Skeletal muscle tissue (tissue), 4 donors: ENCODE measurements around the gene USP46. TPM values are rescaled to one million over a fixed set of nuclear protein-coding genes. Genes with fewer than 3 reads are reported as not detected.

ENCODE experiments used
- H3K27ac ChIP-seq: one replicate; pipeline ENCODE4 v1.7.0; 2013; ENCODE audit warnings: mild to moderate bottlenecking, low read depth, low read length, inconsistent platforms
- H3K27me3 ChIP-seq, 3 donors: one replicate each; pipeline ENCODE4 v1.7.0; 2013; ENCODE audit warnings: low read length in 3 of 3; ENCODE audit not compliant: control insufficient read depth in 3 of 3, insufficient read depth in 3 of 3
- H3K36me3 ChIP-seq, 3 donors: one replicate each; pipeline ENCODE4 v1.7.0; 2013; ENCODE audit warnings: low read length in 3 of 3; ENCODE audit not compliant: control insufficient read depth in 3 of 3, insufficient read depth in 3 of 3
- H3K4me1 ChIP-seq, 3 donors: one replicate each; pipeline ENCODE4 v1.7.0; 2013; ENCODE audit warnings: low read length in 3 of 3, mild to moderate bottlenecking in 3 of 3; ENCODE audit not compliant: control insufficient read depth in 3 of 3, insufficient read depth in 3 of 3
- H3K4me3 ChIP-seq, 3 donors: one replicate each; pipeline ENCODE4 v1.7.0; 2013; ENCODE audit warnings: low read length in 3 of 3
- H3K9ac ChIP-seq, 3 donors: one replicate each; pipeline ENCODE4 v1.7.0; 2013; ENCODE audit warnings: low read length in 3 of 3, mild to moderate bottlenecking in 3 of 3, moderate library complexity in 2 of 3, low read depth in 1 of 3
- H3K9me3 ChIP-seq, 3 donors: one replicate each; pipeline ENCODE4 v1.7.0; 2013; ENCODE audit warnings: low read length in 3 of 3; ENCODE audit not compliant: control insufficient read depth in 3 of 3
- total RNA-seq: library from RNA; depleted of rRNA; stranded (reverse); fragments of >200 nt; gene quantifications from one replicate; pipeline ENCODE4 v1.2.3, GENCODE V29; 2014
- donor health status: Osteomylitis.

USP46 gene
- total RNA-seq, 1 donor from 2014 or later = 16.7 TPM

- Histone ChIP-seq H3K9me3 (no peaks in the 10 kb centered on the region), H3K4me3 (no peak overlapping the region), H3K9ac (no peak overlapping the region), H3K27me3 (no peaks in the 10 kb centered on the region), H3K4me1 (no peaks in the 10 kb centered on the region), H3K36me3 (no peaks in the 10 kb centered on the region), H3K27ac (no peak overlapping the region)
These were observed 113.7 kb downstream of the USP46 start for GRCh38 chr4:52545099-52546069.

Other genes with a start within 250 kb of the USP46 start
- gene ERVMER34-1, start 92.1 kb upstream of the USP46 start, total RNA-seq = 0.52 TPM
- gene RASL11B, start 203.0 kb upstream of the USP46 start, total RNA-seq = 6.3 TPM